ENCODE results near the gene PTPRD. TPM values are rescaled to one million over a fixed set of nuclear protein-coding genes. Genes with fewer than 3 reads are reported as not detected.

The PTPRD gene
- total and polyA plus RNA-seq, 2 of the 4 experiments (the other 2 are of a cell fraction): 0.07 to 0.18 TPM

GRCh38 chr9:8855046-8855445 is 1757.8 kb downstream of the PTPRD start:
- intact Hi-C loops (cut with micrococcal nuclease): loop anchor here (10.0 kb wide), 1 partner anchor 370 kb away; no protein-coding TSS in a partner anchor
- Histone ChIP-seq H3K4ac (ENCODE audit: low read depth, low read length) (no peak overlapping the region), H3K9me1 (ENCODE audit: insufficient read depth, low read length) (no peaks in the 10 kb centered on the region), H3K56ac (ENCODE audit: extremely low read depth, insufficient read depth, low read length) (no peak overlapping the region), H3K27ac (ENCODE audit: insufficient read depth, low read length) (no peak overlapping the region), H2BK5ac (ENCODE audit: low read depth, low read length, poor library complexity, severe bottlenecking) (no peak overlapping the region), H2AK9ac (replicated peaks; ENCODE audit: low read depth, low read length, poor library complexity) (no peak overlapping the region), H3K18ac (ENCODE audit: low read depth, low read length) (no peak overlapping the region), H2BK120ac (ENCODE audit: low read depth, low read length) (no peak overlapping the region), H3K4me1 (ENCODE audit: control insufficient read depth, insufficient read depth, low read length) (no peaks in the 10 kb centered on the region), H2BK15ac (ENCODE audit: low read depth, low read length) (no peak overlapping the region), H2AFZ (replicated peaks; ENCODE audit: low read length, poor library complexity) (no peak overlapping the region), H3K9ac (ENCODE audit: low read depth, low read length) (no peak overlapping the region), H3K36me3 (ENCODE audit: control insufficient read depth, insufficient read depth, low read length) (no peaks in the 10 kb centered on the region), H4K8ac (ENCODE audit: low read depth in 2 of 2, low read length in 2 of 2) (no peak overlapping the region), H4K91ac (ENCODE audit: insufficient read depth, low read depth, low read length) (no peak overlapping the region), H4K5ac (ENCODE audit: low read depth, low read length) (no peak overlapping the region), H4K20me1 (ENCODE audit: insufficient read depth, low read length) (no peaks in the 10 kb centered on the region), H3K4me2 (ENCODE audit: low read depth, low read length) (no peak overlapping the region), H3K14ac (replicated peaks; ENCODE audit: low read depth, low read length) (no peak overlapping the region), H3K9me3 (ENCODE audit: control insufficient read depth, insufficient read depth, low read length) (no peaks in the 10 kb centered on the region), H2BK20ac (ENCODE audit: low read depth, low read length) (no peak overlapping the region), H3K4me3 (ENCODE audit: insufficient read depth, low read depth, low read length) (no peak overlapping the region), H3K23ac (ENCODE audit: low read depth, low read length) (no peak overlapping the region), H3K79me1 (ENCODE audit: low read depth in 1 of 2, low read length in 2 of 2) (no peaks in the 10 kb centered on the region), H3K27me3 (ENCODE audit: control insufficient read depth, insufficient read depth, low read length) (peaks cover 15% of the 10 kb centered on the region; the same call in 1 of the 2 replicates), H2AK5ac (ENCODE audit: low read depth, low read length) (no peak overlapping the region)
- POLR2A ChIA-PET (ENCODE audit: unreplicated experiment): no interaction called here
- dilution Hi-C loops (cut with HindIII; ENCODE audit: low sequenced_read_pairs, unreplicated experiment): no loop called here
- CTCF ChIA-PET: no interaction called here
- no TSS peak for BruUV-seq (replicated peaks)
- WGBS, 2 experiments (ENCODE audit: extremely low coverage in 2 of 2, insufficient read length in 1 of 2): no CpG with 5 or more reads among the region's 1 CpG
- TF ChIP-seq MAZ (IDR thresholded peaks at IDR 0.05; ENCODE audit: borderline replicate concordance, low read depth, low read length) (no peak), CHD1 (IDR thresholded peaks at IDR 0.05; ENCODE audit: low read depth, low read length) (no peak), CTCF (conservative IDR thresholded peaks at IDR 0.05; ENCODE audit: low read depth, low read length) (no peak), SMC3 (IDR thresholded peaks at IDR 0.05; ENCODE audit: low read depth, low read length) (no peak), POLR2A (IDR thresholded peaks at IDR 0.05; ENCODE audit: low read depth, low read length) (no peak), RFX5 (IDR thresholded peaks at IDR 0.05; ENCODE audit: low read depth, low read length) (no peak), FOS (IDR thresholded peaks at IDR 0.05; ENCODE audit: low read depth, low read length) (no peak), NFE2L2 (IDR thresholded peaks at IDR 0.05; ENCODE audit: low read depth, low read length) (no peak), USF2 (IDR thresholded peaks at IDR 0.05; ENCODE audit: low read depth, low read length) (no peak), CEBPB (IDR thresholded peaks at IDR 0.05; ENCODE audit: low read depth, low read length) (no peak), ELK1 (IDR thresholded peaks at IDR 0.05; ENCODE audit: borderline replicate concordance, low read depth, low read length) (no peak), BHLHE40 (IDR thresholded peaks at IDR 0.05; ENCODE audit: low read depth, low read length) (no peak), MXI1 (IDR thresholded peaks at IDR 0.05; ENCODE audit: borderline replicate concordance, low read depth, low read length) (no peak), RCOR1 (IDR thresholded peaks at IDR 0.05; ENCODE audit: insufficient replicate concordance, low read length) (no peak), RAD21 (IDR thresholded peaks at IDR 0.05; ENCODE audit: low read length) (no peak), MAFK (IDR thresholded peaks at IDR 0.05; ENCODE audit: low read depth, low read length) (no peak)
- DNase-seq (no peak), ATAC-seq (ENCODE audit: low read depth) (no peak)
- in situ Hi-C loops (cut with MboI; ENCODE audit: low sequenced_read_pairs): no loop called here
